Measurements from ENCODE around the gene ENO4. TPM values are rescaled to one million over a fixed set of nuclear protein-coding genes. Genes with fewer than 3 reads are reported as not detected.

ENO4 gene
- total RNA-seq, result not detected in 2 replicates

- no peak within 1 kb of the TSS for H3K27ac Mint-ChIP-seq
- intact Hi-C loops (cut with micrococcal nuclease), result loop anchor here (2.0 to 10.0 kb wide), 3 partner anchors 285 to 695 kb away; partner anchors contain the start of genes EMX2 and VAX1
- H3K4me3 Mint-ChIP-seq (ENCODE audit: low read depth), result no peak within 1 kb of the TSS
- H3K9me3 Mint-ChIP-seq, result no peaks in the 10 kb centered on the region
- no peaks in the 10 kb centered on the region for H3K4me1 Mint-ChIP-seq (ENCODE audit: low read depth)
- no peak for DNase-seq (ENCODE audit: low spot score)
- peaks cover 51% of the 10 kb centered on the region for H3K27me3 Mint-ChIP-seq (ENCODE audit: low read depth)
- H3K36me3 Mint-ChIP-seq (ENCODE audit: low read depth), result no peaks in the 10 kb centered on the region
These were observed at the start of gene ENO4 for GRCh38 chr10:116849248-116850057. Gene ENO4 (plus strand): TSS chr10:116849499. CDS start chr10:116849567, 68 bp downstream.

- Mint-ChIP-seq H3K4me3 (ENCODE audit: low read depth) (no peak overlapping the region), H3K27me3 (ENCODE audit: low read depth) (peaks cover 2% of the 10 kb centered on the region), H3K36me3 (ENCODE audit: low read depth) (no peaks in the 10 kb centered on the region), H3K4me1 (ENCODE audit: low read depth) (no peaks in the 10 kb centered on the region), H3K9me3 (no peaks in the 10 kb centered on the region), H3K27ac (no peak overlapping the region)
- no peak for DNase-seq (ENCODE audit: low spot score)
- intact Hi-C loops (cut with micrococcal nuclease), result no loop called here
These were observed 48.9 kb upstream of the ENO4 start for GRCh38 chr10:116800286-116800929.

GRCh38 chr10:116801658-116802057 lies 47.6 kb upstream of the ENO4 start:
- no peak for DNase-seq (ENCODE audit: low spot score)
- H3K9me3 Mint-ChIP-seq, result no peaks in the 10 kb centered on the region
- intact Hi-C loops (cut with micrococcal nuclease), result no loop called here

GRCh38 chr10:116802474-116802873 lies 46.8 kb upstream of the ENO4 start:
- no peak for DNase-seq (ENCODE audit: low spot score)
- H3K9me3 Mint-ChIP-seq, result no peaks in the 10 kb centered on the region
- H3K4me3 Mint-ChIP-seq (ENCODE audit: low read depth), result no peak overlapping the region
- intact Hi-C loops (cut with micrococcal nuclease), result no loop called here
- no peak overlapping the region for H3K27ac Mint-ChIP-seq
- no peaks in the 10 kb centered on the region for H3K36me3 Mint-ChIP-seq (ENCODE audit: low read depth)
- no peaks in the 10 kb centered on the region for H3K27me3 Mint-ChIP-seq (ENCODE audit: low read depth)
- no peaks in the 10 kb centered on the region for H3K4me1 Mint-ChIP-seq (ENCODE audit: low read depth)

More at GRCh38 chr10:116801658-116802057, 47.6 kb upstream of the ENO4 start:
- Mint-ChIP-seq H3K4me1 (ENCODE audit: low read depth) (no peaks in the 10 kb centered on the region), H3K4me3 (ENCODE audit: low read depth) (no peak overlapping the region), H3K27ac (no peak overlapping the region), H3K36me3 (ENCODE audit: low read depth) (no peaks in the 10 kb centered on the region), H3K27me3 (ENCODE audit: low read depth) (peaks cover 2% of the 10 kb centered on the region)

GRCh38 chr10:116802876-116803275 lies 46.4 kb upstream of the ENO4 start:
- H3K4me1 Mint-ChIP-seq (ENCODE audit: low read depth), result no peaks in the 10 kb centered on the region
- intact Hi-C loops (cut with micrococcal nuclease), result no loop called here
- no peaks in the 10 kb centered on the region for H3K9me3 Mint-ChIP-seq
- no peaks in the 10 kb centered on the region for H3K36me3 Mint-ChIP-seq (ENCODE audit: low read depth)
- H3K4me3 Mint-ChIP-seq (ENCODE audit: low read depth), result no peak overlapping the region
- no peak overlapping the region for H3K27ac Mint-ChIP-seq
- no peaks in the 10 kb centered on the region for H3K27me3 Mint-ChIP-seq (ENCODE audit: low read depth)
- DNase-seq (ENCODE audit: low spot score), result no peak

GRCh38 chr10:116803451-116804249 lies 45.6 kb upstream of the ENO4 start:
- Mint-ChIP-seq H3K27me3 (ENCODE audit: low read depth) (no peaks in the 10 kb centered on the region), H3K4me1 (ENCODE audit: low read depth) (no peaks in the 10 kb centered on the region), H3K9me3 (no peaks in the 10 kb centered on the region), H3K4me3 (ENCODE audit: low read depth) (no peak overlapping the region), H3K27ac (no peak overlapping the region), H3K36me3 (ENCODE audit: low read depth) (no peaks in the 10 kb centered on the region)
- intact Hi-C loops (cut with micrococcal nuclease), result no loop called here
- DNase-seq (ENCODE audit: low spot score), result no peak

GRCh38 chr10:116808706-116809105 lies 40.6 kb upstream of the ENO4 start:
- Mint-ChIP-seq H3K9me3 (no peaks in the 10 kb centered on the region), H3K4me1 (ENCODE audit: low read depth) (no peaks in the 10 kb centered on the region), H3K36me3 (ENCODE audit: low read depth) (no peaks in the 10 kb centered on the region), H3K27ac (no peak overlapping the region), H3K4me3 (ENCODE audit: low read depth) (no peak overlapping the region), H3K27me3 (ENCODE audit: low read depth) (peaks cover 1% of the 10 kb centered on the region)
- no peak for DNase-seq (ENCODE audit: low spot score)
- intact Hi-C loops (cut with micrococcal nuclease), result no loop called here

- intact Hi-C loops (cut with micrococcal nuclease), result no loop called here
- no peak for DNase-seq (ENCODE audit: low spot score)
- H3K9me3 Mint-ChIP-seq, result no peaks in the 10 kb centered on the region
- no peak overlapping the region for H3K4me3 Mint-ChIP-seq (ENCODE audit: low read depth)
- no peaks in the 10 kb centered on the region for H3K4me1 Mint-ChIP-seq (ENCODE audit: low read depth)
- peaks cover 1% of the 10 kb centered on the region for H3K27me3 Mint-ChIP-seq (ENCODE audit: low read depth)
- H3K27ac Mint-ChIP-seq, result no peak overlapping the region
- no peaks in the 10 kb centered on the region for H3K36me3 Mint-ChIP-seq (ENCODE audit: low read depth)
These were observed 39.7 kb upstream of the ENO4 start for GRCh38 chr10:116809483-116810119.

- Mint-ChIP-seq H3K9me3 (no peaks in the 10 kb centered on the region), H3K36me3 (ENCODE audit: low read depth) (no peaks in the 10 kb centered on the region), H3K27me3 (ENCODE audit: low read depth) (peaks cover 1% of the 10 kb centered on the region), H3K4me3 (ENCODE audit: low read depth) (no peak overlapping the region), H3K27ac (no peak overlapping the region), H3K4me1 (ENCODE audit: low read depth) (no peaks in the 10 kb centered on the region)
- intact Hi-C loops (cut with micrococcal nuclease), result no loop called here
- no peak for DNase-seq (ENCODE audit: low spot score)
These were observed 39.2 kb upstream of the ENO4 start for GRCh38 chr10:116810120-116810500.

- no peak for DNase-seq (ENCODE audit: low spot score)
- intact Hi-C loops (cut with micrococcal nuclease), result no loop called here
- H3K27me3 Mint-ChIP-seq (ENCODE audit: low read depth), result peaks cover 1% of the 10 kb centered on the region
- no peaks in the 10 kb centered on the region for H3K4me1 Mint-ChIP-seq (ENCODE audit: low read depth)
- no peaks in the 10 kb centered on the region for H3K9me3 Mint-ChIP-seq
- no peak overlapping the region for H3K4me3 Mint-ChIP-seq (ENCODE audit: low read depth)
- H3K27ac Mint-ChIP-seq, result no peak overlapping the region
- H3K36me3 Mint-ChIP-seq (ENCODE audit: low read depth), result no peaks in the 10 kb centered on the region
These were observed 38.4 kb upstream of the ENO4 start for GRCh38 chr10:116810895-116811294.

- H3K36me3 Mint-ChIP-seq (ENCODE audit: low read depth), result no peaks in the 10 kb centered on the region
- H3K27me3 Mint-ChIP-seq (ENCODE audit: low read depth), result peaks cover 1% of the 10 kb centered on the region
- no peak overlapping the region for H3K4me3 Mint-ChIP-seq (ENCODE audit: low read depth)
- H3K27ac Mint-ChIP-seq, result no peak overlapping the region
- no peaks in the 10 kb centered on the region for H3K4me1 Mint-ChIP-seq (ENCODE audit: low read depth)
- H3K9me3 Mint-ChIP-seq, result no peaks in the 10 kb centered on the region
- intact Hi-C loops (cut with micrococcal nuclease), result no loop called here
- DNase-seq (ENCODE audit: low spot score), result no peak
These were observed 37.6 kb upstream of the ENO4 start for GRCh38 chr10:116811691-116812090.

- DNase-seq (ENCODE audit: low spot score), result no peak
- Mint-ChIP-seq H3K27me3 (ENCODE audit: low read depth) (peaks cover 3% of the 10 kb centered on the region), H3K9me3 (no peaks in the 10 kb centered on the region), H3K4me1 (ENCODE audit: low read depth) (no peaks in the 10 kb centered on the region), H3K36me3 (ENCODE audit: low read depth) (no peaks in the 10 kb centered on the region), H3K4me3 (ENCODE audit: low read depth) (no peak overlapping the region), H3K27ac (no peak overlapping the region)
- intact Hi-C loops (cut with micrococcal nuclease), result no loop called here
These were observed 33.5 kb upstream of the ENO4 start for GRCh38 chr10:116815641-116816415.

All from activated T-helper 2 cell treated with anti-CD3 and anti-CD28 coated beads, Interferon-gamma antibody, Interleukin-2, Interleukin-4, amounts not matched to agents 10 μg/mL and 5 μg/mL and 100 μg/mL, durations not matched to agents 14 hours and 24 hours and 36 hours (primary cell).